H1 (cell line): ENCODE measurements around the gene TBCD. TPM values are rescaled to one million over a fixed set of nuclear protein-coding genes. Genes with fewer than 3 reads are reported as not detected.

Experiments used
- BACH1 ChIP-seq: IDR thresholded peaks from 2 replicates; pipeline ENCODE4 v1.6.1; 2012; ENCODE audit warnings: low read length, improper control_type of control experiment
- RFX5 ChIP-seq: IDR thresholded peaks from 2 replicates; pipeline ENCODE4 v1.6.1; 2011; ENCODE audit warnings: low read depth, low read length, improper control_type of control experiment, borderline replicate concordance
- YY1 ChIP-seq: IDR thresholded peaks from 2 replicates; pipeline ENCODE4 v1.6.1; 2011; ENCODE audit warnings: low read depth, mild to moderate bottlenecking, low read length
- polyA plus RNA-seq, 7 experiments: library from polyadenylated mRNA; depleted of rRNA in 3 of 7; stranded (reverse) in 5 of 7; unstranded in 2 of 7; fragments of >200 nt in 5 of 7; fragments of 200-250 nt in 2 of 7; gene quantifications; 1 replicate in 5 of 7; 2 replicates in 1 of 7; 4 replicates in 1 of 7; pipeline versions ENCODE4 v1.2.1 to v1.2.3, GENCODE V29; 2011 to 2013; ENCODE audit warnings: missing spikeins in 2 of 7, mixed read lengths in 2 of 7
- total RNA-seq: library from RNA; stranded (reverse); fragmentation: NEBNext Ultra II Directional; extraction: Animal tissue kit (Norgen Biotek cat#: 25700); gene quantifications from 2 replicates; pipeline ENCODE4 v1.2.1, GENCODE V29; 2021

Gene TBCD
- total and polyA plus RNA-seq, 2 of the 8 experiments (the other 6 are each of a cell fraction or from before 2014, with no cell fraction given), result 118 to 162 TPM

DNA sequence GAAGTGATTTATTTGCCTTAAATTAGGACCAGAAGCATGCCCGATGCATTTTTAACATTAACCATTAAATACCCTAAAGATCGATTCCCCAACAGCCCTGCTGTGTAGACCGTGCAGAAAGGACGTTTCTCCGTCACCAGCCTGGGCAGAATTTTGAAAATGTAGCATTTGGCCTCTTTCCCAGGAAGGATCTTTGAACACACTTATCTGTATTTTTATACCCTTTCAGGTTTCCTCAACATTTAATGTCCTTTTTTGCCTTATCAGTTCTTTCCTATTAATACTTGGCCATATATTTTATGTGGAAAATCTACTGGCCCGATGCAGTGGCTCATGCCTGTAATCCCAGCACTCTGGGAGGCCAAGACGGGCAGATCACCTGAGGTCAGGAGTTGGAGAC is 142.5 kb downstream of the TBCD start (continued):
- no peak for TF ChIP-seq YY1
- no peak for TF ChIP-seq BACH1
- no peak for TF ChIP-seq RFX5
